Measurements from ENCODE around the gene GJC1.

- no peak for TF ChIP-seq ZNF274 (IDR thresholded peaks at IDR 0.05; ENCODE audit: low read depth, low read length)
- TF ChIP-seq YY1 (IDR thresholded peaks at IDR 0.05; ENCODE audit: insufficient read depth, insufficient read length): no peak
- TF ChIP-seq SUZ12 (IDR thresholded peaks at IDR 0.05; ENCODE audit: extremely low read depth, insufficient read depth, insufficient read length): no peak
These were observed 66.9 kb downstream of the GJC1 start for GRCh38 chr17:44763170-44763569.
